ENCODE results near the gene MRPS22. TPM values are rescaled to one million over a fixed set of nuclear protein-coding genes. Genes with fewer than 3 reads are reported as not detected.
"Not testable (repeated sequence)": the region's sequence is repeated elsewhere in the genome, so short reads cannot be mapped to it uniquely, and the experiment has no call there.

Gene MRPS22
- total and polyA plus RNA-seq, 9 donors: 33.0 to 51.6 (median 36.8) TPM

DNA sequence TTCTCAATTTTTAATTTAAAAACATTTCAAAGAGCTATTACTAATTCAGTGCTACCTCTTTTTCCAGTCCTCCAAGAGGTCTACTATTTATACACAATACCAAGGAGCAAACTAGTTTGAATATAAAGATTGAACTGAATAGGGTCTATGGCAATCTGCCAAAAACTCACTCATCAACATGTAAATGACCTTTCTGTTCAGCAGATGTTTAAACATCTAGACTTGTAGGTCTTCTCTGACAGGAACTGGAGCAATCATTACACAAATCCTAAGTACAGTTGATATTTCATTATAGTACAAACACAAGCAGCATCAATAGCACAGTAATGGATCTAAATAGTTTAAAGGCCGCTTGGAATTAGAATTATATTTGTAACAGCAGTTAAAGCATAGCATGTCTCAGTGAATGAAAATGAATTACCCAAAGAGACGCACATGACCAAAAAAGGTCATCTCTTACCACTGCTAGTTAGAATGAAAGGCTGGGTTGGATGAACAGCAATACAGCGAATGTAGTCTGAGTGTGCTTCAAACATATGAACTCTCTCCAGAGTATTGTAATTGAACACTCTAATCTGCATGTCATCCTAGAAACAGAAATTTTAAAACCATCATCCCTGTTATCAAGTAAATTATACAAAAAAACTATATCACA, 34.9 kb downstream of the MRPS22 start:
- H3K4me1 ChIP-seq (ENCODE audit: insufficient read depth): no peaks in the 10 kb centered on the region

DNA sequence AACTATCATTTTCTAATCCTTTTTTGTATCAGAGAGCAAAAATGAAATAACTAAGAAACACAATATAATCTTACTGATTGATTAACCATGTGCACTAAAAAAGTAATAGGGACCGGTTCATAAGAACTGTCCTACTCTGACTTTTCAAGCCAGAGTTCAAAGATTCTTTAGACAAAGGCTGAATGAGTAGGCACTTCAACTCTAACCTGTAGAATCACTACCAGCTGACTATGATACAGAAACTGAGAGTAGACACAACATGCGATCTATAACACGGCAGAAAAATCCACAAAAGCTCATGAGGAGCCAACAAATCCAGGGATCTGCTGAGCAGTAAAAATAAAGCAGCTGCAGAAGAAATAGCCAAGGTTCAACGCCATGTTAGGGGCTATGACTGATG, 36.8 kb downstream of the MRPS22 start:
- no peak overlapping the region for H3K27ac ChIP-seq
- DNase-seq: no peak
- no peaks in the 10 kb centered on the region for H3K36me3 ChIP-seq
- WGBS, 3 donors: 81 to 91% (median 87%) methylated on average over 4 of the region's 4 CpGs
- H3K4me3 ChIP-seq: no peak overlapping the region
- intact Hi-C loops (cut with DNase I): no loop called here
- no peaks in the 10 kb centered on the region for H3K27me3 ChIP-seq
- no peaks in the 10 kb centered on the region for H3K4me1 ChIP-seq (ENCODE audit: insufficient read depth)
- no peaks in the 10 kb centered on the region for H3K9me3 ChIP-seq
- TF ChIP-seq, protein P1, sequence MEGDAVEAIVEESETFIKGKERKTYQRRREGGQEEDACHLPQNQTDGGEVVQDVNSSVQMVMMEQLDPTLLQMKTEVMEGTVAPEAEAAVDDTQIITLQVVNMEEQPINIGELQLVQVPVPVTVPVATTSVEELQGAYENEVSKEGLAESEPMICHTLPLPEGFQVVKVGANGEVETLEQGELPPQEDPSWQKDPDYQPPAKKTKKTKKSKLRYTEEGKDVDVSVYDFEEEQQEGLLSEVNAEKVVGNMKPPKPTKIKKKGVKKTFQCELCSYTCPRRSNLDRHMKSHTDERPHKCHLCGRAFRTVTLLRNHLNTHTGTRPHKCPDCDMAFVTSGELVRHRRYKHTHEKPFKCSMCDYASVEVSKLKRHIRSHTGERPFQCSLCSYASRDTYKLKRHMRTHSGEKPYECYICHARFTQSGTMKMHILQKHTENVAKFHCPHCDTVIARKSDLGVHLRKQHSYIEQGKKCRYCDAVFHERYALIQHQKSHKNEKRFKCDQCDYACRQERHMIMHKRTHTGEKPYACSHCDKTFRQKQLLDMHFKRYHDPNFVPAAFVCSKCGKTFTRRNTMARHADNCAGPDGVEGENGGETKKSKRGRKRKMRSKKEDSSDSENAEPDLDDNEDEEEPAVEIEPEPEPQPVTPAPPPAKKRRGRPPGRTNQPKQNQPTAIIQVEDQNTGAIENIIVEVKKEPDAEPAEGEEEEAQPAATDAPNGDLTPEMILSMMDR (IDR thresholded peaks at IDR 0.05): no peak
- no peak for TF ChIP-seq EP300 (IDR thresholded peaks at IDR 0.05)

More for the DNA sequence above, 34.9 kb downstream of the MRPS22 start:
- DNase-seq: no peak
- H3K27me3 ChIP-seq: no peaks in the 10 kb centered on the region
- intact Hi-C loops (cut with DNase I): no loop called here
- no peaks in the 10 kb centered on the region for H3K9me3 ChIP-seq
- H3K27ac ChIP-seq: no peak overlapping the region
- no peak for TF ChIP-seq POLR2A (IDR thresholded peaks at IDR 0.05)
- no peak for TF ChIP-seq EP300 (IDR thresholded peaks at IDR 0.05)
- TF ChIP-seq, protein P1 (IDR thresholded peaks at IDR 0.05): no peak
- no peak overlapping the region for H3K4me3 ChIP-seq
- WGBS, 3 donors: 89 to 94% (median 90%) methylated on average over 3 of the region's 3 CpGs
- no peaks in the 10 kb centered on the region for H3K36me3 ChIP-seq

GRCh38 chr3:139382291-139382690, 38.5 kb downstream of the MRPS22 start:
- DNase-seq; H3K4me3 ChIP-seq; H3K36me3 ChIP-seq; H3K4me1 ChIP-seq (ENCODE audit: insufficient read depth); H3K27me3 ChIP-seq; H3K27ac ChIP-seq; H3K9me3 ChIP-seq; intact Hi-C loops (cut with DNase I): not testable (repeated sequence)
- WGBS, 3 donors: 80 to 83% (median 82%) methylated on average over 2 of the region's 2 CpGs

- no peak for TF ChIP-seq EP300 (IDR thresholded peaks at IDR 0.05)
- TF ChIP-seq POLR2A (IDR thresholded peaks at IDR 0.05): no peak
- TF ChIP-seq, protein P1 (IDR thresholded peaks at IDR 0.05): no peak
- Histone ChIP-seq H3K4me1 (ENCODE audit: insufficient read depth) (peaks cover 3% of the 10 kb centered on the region), H3K36me3 (no peaks in the 10 kb centered on the region), H3K9me3 (no peaks in the 10 kb centered on the region), H3K27me3 (no peaks in the 10 kb centered on the region), H3K4me3 (peak overlapping the region; percentile 98), H3K27ac (no peak overlapping the region)
- WGBS, 3 donors: 50 to 72% (median 53%) methylated on average over 10 of the region's 10 CpGs
- DNase-seq: no peak
- intact Hi-C loops (cut with DNase I): no loop called here
These were observed 44.3 kb downstream of the MRPS22 start for GRCh38 chr3:139388077-139388476.

DNA sequence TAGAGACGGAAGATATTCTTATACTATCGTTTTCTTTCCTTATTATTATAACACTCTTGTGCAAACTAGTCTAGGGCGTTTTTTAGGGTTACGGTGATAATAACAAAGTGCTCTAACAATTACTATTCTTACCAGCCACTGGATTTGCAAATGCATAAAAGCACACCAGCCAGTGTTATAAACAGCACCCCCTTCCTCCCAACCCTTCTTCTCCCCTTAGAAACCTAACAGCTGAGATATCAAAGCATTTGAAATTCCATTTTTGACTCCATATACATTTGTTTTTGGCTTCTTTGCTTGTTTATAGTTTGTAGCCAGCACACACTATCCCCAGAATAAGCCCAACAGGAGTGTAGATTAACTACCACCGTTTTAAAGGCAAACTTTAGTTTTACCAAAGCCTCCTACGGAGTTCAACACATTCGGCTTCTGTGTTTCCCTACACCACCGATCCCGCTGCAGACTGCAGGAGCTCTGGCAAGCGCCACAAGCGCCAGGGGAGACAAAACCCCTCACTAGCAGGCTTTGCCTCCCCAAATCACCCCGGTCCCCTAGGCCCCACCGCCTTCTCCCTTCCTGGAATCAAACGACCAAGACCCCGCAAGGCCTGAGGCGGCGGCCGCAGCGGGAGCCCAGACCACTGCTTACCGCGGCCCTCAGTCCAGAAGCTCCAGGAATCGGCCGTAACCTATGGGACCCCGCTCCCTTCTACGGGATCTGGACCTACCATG, 45.2 kb downstream of the MRPS22 start:
- Histone ChIP-seq H3K27me3 (no peaks in the 10 kb centered on the region), H3K4me3 (peak overlapping the region; percentile 98), H3K9me3 (no peaks in the 10 kb centered on the region), H3K27ac (peak overlapping the region; percentile 84 to 89), H3K4me1 (ENCODE audit: insufficient read depth) (peaks cover 3% of the 10 kb centered on the region), H3K36me3 (no peaks in the 10 kb centered on the region)
- WGBS, 3 donors: 1 to 2% (median 1%) methylated on average over 23 to 25 of the region's 25 CpGs
- TF ChIP-seq POLR2A (IDR thresholded peaks at IDR 0.05): no peak
- no peak for TF ChIP-seq EP300 (IDR thresholded peaks at IDR 0.05)
- TF ChIP-seq, protein P1 (IDR thresholded peaks at IDR 0.05): no peak
- no peak for DNase-seq
- intact Hi-C loops (cut with DNase I): no loop called here
